Chondrocyte (in vitro differentiated cells): ENCODE data around the gene AGPAT2. TPM values are rescaled to one million over a fixed set of nuclear protein-coding genes. Genes with fewer than 3 reads are reported as not detected.

Experiments
- DNase-seq: peaks from one replicate; pipeline ENCODE4 v3.0.0; 2021; ENCODE audit warnings: mixed read lengths, low spot score
- H3K27ac Mint-ChIP-seq: one replicate; pipeline ENCODE4 v1.8.0; 2021; ENCODE audit warnings: mild to moderate bottlenecking, moderate library complexity, mixed read lengths; ENCODE audit not compliant: unreplicated experiment
- H3K27me3 Mint-ChIP-seq: 2 replicates; pipeline ENCODE4 v1.8.0; 2021; ENCODE audit warnings: low read depth, mixed read lengths
- H3K36me3 Mint-ChIP-seq: 2 replicates; pipeline ENCODE4 v1.8.0; 2021; ENCODE audit warnings: low read depth, mixed read lengths
- H3K4me1 Mint-ChIP-seq: 2 replicates; pipeline ENCODE4 v1.8.0; 2021; ENCODE audit warnings: low read depth, mild to moderate bottlenecking, mixed read lengths
- H3K4me3 Mint-ChIP-seq: one replicate; pipeline ENCODE4 v1.8.0; 2021; ENCODE audit warnings: mild to moderate bottlenecking, moderate library complexity, mixed read lengths; ENCODE audit not compliant: unreplicated experiment
- H3K9me3 Mint-ChIP-seq: 2 replicates; pipeline ENCODE4 v1.8.0; 2021; ENCODE audit warnings: low read depth, mixed read lengths
- CTCF ChIP-seq: fragments of 200-600 bp; sonication (generic); IDR thresholded peaks from 2 replicates; pipeline ENCODE4 v1.5.0; 2021; ENCODE audit warnings: antibody characterized with exemption, mild to moderate bottlenecking, moderate library complexity
- total RNA-seq: library from RNA; stranded (reverse); gene quantifications from 3 replicates; pipeline ENCODE4 v1.2.1, GENCODE V29; 2021

AGPAT2 gene
- total RNA-seq, 1 donor from 2014 or later = 39.8 TPM

DNA sequence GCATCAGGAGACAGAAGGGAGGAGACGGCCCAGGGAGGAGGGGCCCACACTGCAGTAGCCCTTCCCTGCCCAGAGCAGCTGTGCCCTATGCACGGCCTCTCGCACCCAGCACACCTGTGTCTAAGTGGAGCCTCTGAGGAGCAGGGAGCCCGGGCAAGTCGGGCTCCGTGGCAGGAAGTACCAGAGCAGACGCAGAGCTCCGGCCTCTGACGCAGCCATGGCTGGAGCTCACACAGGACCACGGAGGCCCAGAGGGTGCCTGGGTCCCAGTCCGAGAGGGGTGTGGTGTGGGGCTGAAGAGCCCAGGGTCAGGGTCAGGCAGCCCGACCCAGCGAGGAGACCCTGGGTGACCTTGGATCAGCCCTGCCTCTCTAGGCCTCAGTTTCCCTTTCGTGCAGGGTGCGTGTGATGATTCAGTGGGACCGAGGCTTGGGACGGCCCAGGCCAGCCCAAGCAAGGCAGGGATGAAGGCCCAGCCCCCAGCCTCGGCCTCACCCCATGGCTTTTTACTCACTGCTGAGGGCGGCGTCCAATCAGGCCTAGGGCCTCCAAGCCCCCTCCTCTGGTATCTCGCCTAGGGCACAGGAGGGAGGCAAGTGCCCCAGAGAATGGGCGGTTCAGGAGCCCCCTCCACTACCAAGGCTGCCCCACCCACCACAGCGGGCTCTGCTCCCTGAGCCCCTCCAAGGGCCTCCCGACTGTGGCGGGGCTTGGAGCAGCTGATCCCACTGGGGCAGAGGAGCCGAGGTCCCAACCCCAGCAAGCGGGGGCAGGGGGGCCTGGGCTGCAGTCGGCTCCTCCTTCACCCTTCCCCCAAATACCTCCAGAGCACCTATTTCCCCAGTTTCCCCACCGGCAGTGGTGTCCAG is 4.3 kb upstream of the AGPAT2 start:
- H3K27me3 Mint-ChIP-seq = no peaks in the 10 kb centered on the region
- H3K27ac Mint-ChIP-seq = no peak overlapping the region
- H3K4me1 Mint-ChIP-seq = no peaks in the 10 kb centered on the region
- H3K4me3 Mint-ChIP-seq = no peak overlapping the region
- DNase-seq = no peak
- TF ChIP-seq CTCF = no peak
- no peaks in the 10 kb centered on the region for H3K36me3 Mint-ChIP-seq
- H3K9me3 Mint-ChIP-seq = no peaks in the 10 kb centered on the region

- Mint-ChIP-seq H3K4me3 (no peak overlapping the region), H3K27me3 (no peaks in the 10 kb centered on the region), H3K27ac (no peak overlapping the region), H3K36me3 (no peaks in the 10 kb centered on the region), H3K9me3 (no peaks in the 10 kb centered on the region), H3K4me1 (peaks cover 5% of the 10 kb centered on the region)
- no peak for DNase-seq
- TF ChIP-seq CTCF = no peak
Observed at GRCh38 chr9:136690806-136691261, 3.6 kb upstream of the AGPAT2 start.

- H3K4me1 Mint-ChIP-seq = peaks cover 7% of the 10 kb centered on the region
Observed at GRCh38 chr9:136690104-136690805, 3.0 kb upstream of the AGPAT2 start.

DNA sequence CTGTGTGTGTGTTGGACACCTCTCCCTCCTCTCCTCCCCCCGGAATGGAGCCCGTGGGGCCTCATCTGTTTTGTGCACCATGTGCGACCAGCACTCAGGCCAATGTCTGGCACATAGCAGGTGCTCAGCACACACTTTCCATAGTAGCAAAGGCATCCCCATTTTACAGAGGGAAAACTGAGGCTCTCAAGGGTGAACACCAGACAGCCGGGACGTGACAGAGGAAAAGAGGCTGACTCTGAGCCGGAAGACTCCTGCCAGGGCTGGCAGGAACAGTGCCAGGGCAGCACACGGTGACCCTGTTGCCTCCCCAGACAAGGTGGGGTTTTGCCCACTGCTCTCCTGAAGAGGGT is 1.8 kb upstream of the AGPAT2 start:
- no peak overlapping the region for H3K4me3 Mint-ChIP-seq
- H3K36me3 Mint-ChIP-seq = no peaks in the 10 kb centered on the region
- H3K4me1 Mint-ChIP-seq = peaks cover 7% of the 10 kb centered on the region
- H3K27ac Mint-ChIP-seq = no peak overlapping the region
- no peak for TF ChIP-seq CTCF
- no peak for DNase-seq
- no peaks in the 10 kb centered on the region for H3K9me3 Mint-ChIP-seq
- H3K27me3 Mint-ChIP-seq = no peaks in the 10 kb centered on the region

More at GRCh38 chr9:136690104-136690805, 3.0 kb upstream of the AGPAT2 start:
- Mint-ChIP-seq H3K27me3 (no peaks in the 10 kb centered on the region), H3K9me3 (no peaks in the 10 kb centered on the region), H3K36me3 (no peaks in the 10 kb centered on the region), H3K27ac (no peak overlapping the region), H3K4me3 (no peak overlapping the region)
- no peak for DNase-seq
- no peak for TF ChIP-seq CTCF

- DNase-seq = no peak
- Mint-ChIP-seq H3K4me3 (no peak overlapping the region), H3K4me1 (peaks cover 7% of the 10 kb centered on the region), H3K27me3 (no peaks in the 10 kb centered on the region), H3K9me3 (no peaks in the 10 kb centered on the region), H3K27ac (no peak overlapping the region), H3K36me3 (no peaks in the 10 kb centered on the region)
- no peak for TF ChIP-seq CTCF
Observed at GRCh38 chr9:136688274-136689107, 1.2 kb upstream of the AGPAT2 start.
